H54 (cell line): Measurements from ENCODE around the gene SRRM1.
A peak's percentile ranks its signal among the peaks of the same experiment; 100 is the strongest.
"Not testable (repeated sequence)": the region's sequence is repeated elsewhere in the genome, so short reads cannot be mapped to it uniquely, and the experiment has no call there.

Experiments used
- DNase-seq: peaks from one replicate; pipeline ENCODE4 v3.0.0; 2011; ENCODE audit warnings: low spot score, mixed read lengths; ENCODE audit not compliant: insufficient read length
- FAIRE-seq: peaks from 3 replicates; lab custom pipeline; 2011; peaks lifted over from hg19 to GRCh38; lab: Jason Lieb, UNC
- POLR2A ChIP-seq: IDR thresholded peaks from 2 replicates; pipeline ENCODE4 v1.6.1; 2011; ENCODE audit warnings: low read depth, mild to moderate bottlenecking, low read length

The SRRM1 gene

GRCh38 chr1:24694380-24694843 lies 51.3 kb downstream of the SRRM1 start:
- DNase-seq, result no peak
- no peak for TF ChIP-seq POLR2A
- no peak for FAIRE-seq

GRCh38 chr1:24695202-24695974 lies 52.3 kb downstream of the SRRM1 start:
- TF ChIP-seq POLR2A, result no peak
- DNase-seq (no peak), FAIRE-seq (no peak)

GRCh38 chr1:24696041-24696755 lies 53.1 kb downstream of the SRRM1 start:
- DNase-seq, result no peak
- FAIRE-seq, result no peak
- TF ChIP-seq POLR2A, result no peak

- no peak for DNase-seq
- no peak for TF ChIP-seq POLR2A
- FAIRE-seq, result no peak
Measured at GRCh38 chr1:24696756-24697330, 53.7 kb downstream of the SRRM1 start.

GRCh38 chr1:24697453-24698001 lies 54.4 kb downstream of the SRRM1 start:
- DNase-seq, FAIRE-seq: not testable (repeated sequence)

- not testable (repeated sequence) for DNase-seq, FAIRE-seq
Measured at GRCh38 chr1:24698326-24698725, 55.2 kb downstream of the SRRM1 start.

GRCh38 chr1:24699628-24700027 lies 56.5 kb downstream of the SRRM1 start:
- no peak for DNase-seq
- TF ChIP-seq POLR2A, result no peak
- FAIRE-seq, result no peak

- DNase-seq, result no peak
- FAIRE-seq, result no peak
- TF ChIP-seq POLR2A, result no peak
Measured at GRCh38 chr1:24702511-24703293, 59.6 kb downstream of the SRRM1 start.

GRCh38 chr1:24704411-24705259 lies 61.5 kb downstream of the SRRM1 start:
- DNase-seq (no peak), FAIRE-seq (no peak)
- TF ChIP-seq POLR2A, result no peak

GRCh38 chr1:24705260-24706073 lies 62.4 kb downstream of the SRRM1 start:
- FAIRE-seq, result peak; percentile 85

GRCh38 chr1:24706074-24706389 lies 62.9 kb downstream of the SRRM1 start:
- DNase-seq, FAIRE-seq: not testable (repeated sequence)

More at GRCh38 chr1:24705260-24706073, 62.4 kb downstream of the SRRM1 start:
- DNase-seq, result peak; percentile 70
- no peak for TF ChIP-seq POLR2A

- FAIRE-seq, result no peak
- DNase-seq, result no peak
- no peak for TF ChIP-seq POLR2A
Measured at GRCh38 chr1:24707687-24708086, 64.6 kb downstream of the SRRM1 start.
